ENCODE data around the gene BNC2. TPM values are rescaled to one million over a fixed set of nuclear protein-coding genes. Genes with fewer than 3 reads are reported as not detected.

Gene BNC2
- total RNA-seq, 1 donor from 2014 or later = not detected

DNA sequence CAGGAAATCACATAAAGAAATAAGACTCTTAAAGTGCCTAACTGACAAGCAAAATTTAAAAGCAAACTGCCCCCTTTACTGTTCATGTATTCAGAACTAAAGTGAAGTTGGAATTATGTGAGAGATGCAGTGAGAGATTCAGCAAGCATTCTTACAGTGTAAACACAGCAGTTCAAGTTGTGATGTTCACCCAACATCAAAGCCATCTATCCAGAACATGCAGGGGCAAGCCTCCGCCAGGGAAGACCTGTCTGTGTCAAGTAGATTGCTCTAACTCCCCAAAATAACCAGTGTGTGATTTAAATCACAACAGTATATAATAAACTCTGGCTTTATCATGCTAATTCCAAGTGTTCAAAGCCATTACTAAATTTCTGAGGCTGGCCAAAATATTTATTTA lies 233.3 kb downstream of the BNC2 start:
- Mint-ChIP-seq H3K4me3 (ENCODE audit: low read depth) (no peak overlapping the region), H3K27ac (no peak overlapping the region), H3K36me3 (ENCODE audit: low read depth) (no peaks in the 10 kb centered on the region), H3K27me3 (ENCODE audit: low read depth) (no peaks in the 10 kb centered on the region), H3K9me3 (peaks cover 3% of the 10 kb centered on the region), H3K4me1 (ENCODE audit: low read depth) (no peaks in the 10 kb centered on the region)
- intact Hi-C loops (cut with micrococcal nuclease) = no loop called here
- DNase-seq (ENCODE audit: low spot score) = no peak

DNA sequence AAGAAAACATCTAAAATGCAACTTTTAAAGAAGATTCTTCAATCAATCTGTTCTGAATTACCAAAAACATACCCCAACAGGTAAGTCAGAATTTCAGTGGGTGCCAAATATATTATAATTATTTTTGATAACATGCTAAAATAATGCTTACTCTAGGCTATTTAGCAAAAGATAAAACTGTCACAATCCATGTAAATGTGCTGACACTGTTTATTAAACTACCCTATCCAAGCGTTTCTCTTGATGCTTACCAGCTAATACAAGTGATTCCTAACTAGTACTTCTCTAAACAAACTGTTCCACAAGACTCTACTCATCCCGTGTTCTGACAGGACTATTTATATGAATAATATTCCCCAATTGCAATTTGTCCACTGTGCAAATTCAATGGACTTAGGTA lies 236.7 kb downstream of the BNC2 start:
- Mint-ChIP-seq H3K9me3 (peaks cover 7% of the 10 kb centered on the region), H3K4me3 (ENCODE audit: low read depth) (no peak overlapping the region), H3K27me3 (ENCODE audit: low read depth) (no peaks in the 10 kb centered on the region), H3K36me3 (ENCODE audit: low read depth) (no peaks in the 10 kb centered on the region), H3K27ac (no peak overlapping the region), H3K4me1 (ENCODE audit: low read depth) (no peaks in the 10 kb centered on the region)
- intact Hi-C loops (cut with micrococcal nuclease) = no loop called here
- no peak for DNase-seq (ENCODE audit: low spot score)

DNA sequence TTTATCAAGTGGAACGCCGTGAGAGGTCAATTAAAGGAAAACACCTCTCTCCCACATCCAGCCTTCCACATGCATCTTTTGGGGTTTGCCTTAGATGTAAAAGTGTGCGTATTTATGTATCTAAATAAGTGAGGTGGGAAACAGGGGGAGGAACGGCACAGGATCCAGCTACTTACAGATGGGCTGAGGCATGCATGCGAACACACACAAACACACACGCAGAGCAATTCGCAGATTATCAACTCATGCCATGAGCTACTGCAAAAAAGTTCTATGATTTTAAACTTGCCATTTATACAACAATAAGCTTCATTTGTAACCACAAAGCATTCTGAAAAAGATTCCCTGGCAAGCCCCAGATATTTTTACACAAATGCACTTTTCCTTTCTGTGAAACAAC lies 242.1 kb downstream of the BNC2 start:
- no peak overlapping the region for H3K27ac Mint-ChIP-seq
- no peak overlapping the region for H3K4me3 Mint-ChIP-seq (ENCODE audit: low read depth)

DNA sequence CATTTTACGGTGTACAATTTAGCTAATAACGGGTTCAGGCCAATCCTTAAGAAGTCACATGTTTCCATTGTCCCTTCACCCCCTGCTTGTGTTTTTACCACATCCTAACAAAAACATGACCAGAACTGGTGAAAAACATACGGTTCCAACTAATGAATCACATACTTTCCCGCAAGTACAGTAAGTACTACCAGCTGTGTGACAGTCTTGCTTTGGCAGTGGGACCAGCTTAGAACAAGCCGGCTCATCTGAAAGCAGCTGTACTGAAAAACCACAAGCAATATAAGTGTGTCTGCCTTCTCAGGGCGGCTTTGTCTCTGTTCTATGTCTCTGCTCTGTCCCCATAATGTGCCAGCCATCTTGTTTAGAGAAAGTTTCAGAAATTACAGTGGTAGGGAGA lies 242.5 kb downstream of the BNC2 start:
- no peak overlapping the region for H3K27ac Mint-ChIP-seq
- no peaks in the 10 kb centered on the region for H3K4me1 Mint-ChIP-seq (ENCODE audit: low read depth)
- H3K27me3 Mint-ChIP-seq (ENCODE audit: low read depth) = no peaks in the 10 kb centered on the region
- H3K9me3 Mint-ChIP-seq = peaks cover 7% of the 10 kb centered on the region
- DNase-seq (ENCODE audit: low spot score) = no peak
- H3K36me3 Mint-ChIP-seq (ENCODE audit: low read depth) = no peaks in the 10 kb centered on the region
- intact Hi-C loops (cut with micrococcal nuclease) = no loop called here
- no peak overlapping the region for H3K4me3 Mint-ChIP-seq (ENCODE audit: low read depth)

More for the DNA sequence above, 242.1 kb downstream of the BNC2 start:
- Mint-ChIP-seq H3K27me3 (ENCODE audit: low read depth) (no peaks in the 10 kb centered on the region), H3K4me1 (ENCODE audit: low read depth) (no peaks in the 10 kb centered on the region), H3K9me3 (peaks cover 4% of the 10 kb centered on the region), H3K36me3 (ENCODE audit: low read depth) (no peaks in the 10 kb centered on the region)
- DNase-seq (ENCODE audit: low spot score) = no peak
- intact Hi-C loops (cut with micrococcal nuclease) = no loop called here

DNA sequence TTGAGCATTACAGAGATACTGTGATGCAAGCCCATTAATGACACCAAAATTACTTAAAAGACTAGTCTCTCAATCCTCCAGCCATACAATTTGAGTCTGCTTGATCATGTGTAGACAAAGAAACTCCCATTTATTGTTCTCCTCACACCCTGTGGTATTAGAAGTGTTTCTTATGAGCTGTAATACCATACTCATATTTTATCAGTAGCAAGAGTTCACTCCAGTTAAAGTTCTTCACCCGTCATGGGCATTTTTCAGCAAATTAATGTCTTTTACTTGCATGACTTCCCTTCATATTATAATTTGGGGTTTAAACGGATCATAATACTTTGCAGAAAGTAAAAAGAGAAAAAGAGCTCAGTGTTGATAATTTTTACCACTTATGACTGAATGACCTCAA lies 242.9 kb downstream of the BNC2 start:
- intact Hi-C loops (cut with micrococcal nuclease) = no loop called here
- Mint-ChIP-seq H3K36me3 (ENCODE audit: low read depth) (no peaks in the 10 kb centered on the region), H3K4me3 (ENCODE audit: low read depth) (no peak overlapping the region), H3K27ac (no peak overlapping the region), H3K9me3 (peaks cover 7% of the 10 kb centered on the region), H3K27me3 (ENCODE audit: low read depth) (no peaks in the 10 kb centered on the region), H3K4me1 (ENCODE audit: low read depth) (no peaks in the 10 kb centered on the region)
- DNase-seq (ENCODE audit: low spot score) = no peak

DNA sequence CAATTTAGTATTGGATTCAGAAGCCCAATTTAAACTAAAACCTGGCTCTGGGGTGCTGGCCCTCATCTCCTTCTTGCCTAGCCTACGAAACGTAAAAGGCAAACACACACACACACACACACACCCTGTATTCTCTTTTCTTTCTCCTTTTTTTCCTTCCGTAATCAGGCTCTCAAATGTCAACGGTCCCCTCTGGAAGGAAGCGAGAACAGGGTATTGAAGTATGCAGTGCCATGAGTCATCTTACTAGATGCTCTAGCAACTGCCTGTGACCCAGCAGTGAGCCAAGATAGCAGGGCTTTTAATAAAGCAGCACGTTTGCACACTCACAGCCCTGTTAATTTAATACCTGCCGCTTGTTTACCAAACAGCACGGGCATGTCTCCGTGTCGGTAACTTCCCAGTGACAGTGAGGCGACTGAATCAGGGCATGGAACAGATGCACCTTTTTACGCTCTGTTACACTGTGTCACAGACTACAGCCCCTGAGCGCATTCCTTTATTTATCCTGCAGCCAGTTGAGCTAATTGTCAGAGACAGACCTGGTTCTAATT lies 243.8 kb downstream of the BNC2 start:
- Mint-ChIP-seq H3K27ac (no peak overlapping the region), H3K9me3 (peaks cover 7% of the 10 kb centered on the region), H3K36me3 (ENCODE audit: low read depth) (no peaks in the 10 kb centered on the region), H3K27me3 (ENCODE audit: low read depth) (no peaks in the 10 kb centered on the region), H3K4me3 (ENCODE audit: low read depth) (no peak overlapping the region), H3K4me1 (ENCODE audit: low read depth) (no peaks in the 10 kb centered on the region)
- no peak for DNase-seq (ENCODE audit: low spot score)
- intact Hi-C loops (cut with micrococcal nuclease) = no loop called here

DNA sequence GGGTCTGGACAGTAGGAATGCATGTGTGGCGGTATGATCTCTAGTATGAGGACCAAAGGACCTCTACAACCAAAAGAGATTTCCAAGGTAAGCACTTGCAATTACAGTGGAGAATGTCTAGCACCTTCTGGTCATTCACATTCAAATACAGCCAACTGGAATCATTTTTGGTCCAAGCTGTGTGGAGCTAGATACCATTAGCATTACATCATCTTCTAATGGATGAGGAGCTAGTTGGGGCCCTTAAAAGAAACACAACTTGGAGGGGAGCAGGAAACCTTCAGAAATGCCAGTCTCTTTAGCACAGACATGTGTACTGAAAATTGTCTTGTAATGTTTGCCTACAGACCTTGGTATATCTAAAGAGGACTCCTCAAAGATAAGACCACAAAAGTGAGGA lies 244.7 kb downstream of the BNC2 start:
- Mint-ChIP-seq H3K27ac (no peak overlapping the region), H3K4me1 (ENCODE audit: low read depth) (no peaks in the 10 kb centered on the region), H3K4me3 (ENCODE audit: low read depth) (no peak overlapping the region), H3K27me3 (ENCODE audit: low read depth) (no peaks in the 10 kb centered on the region), H3K36me3 (ENCODE audit: low read depth) (no peaks in the 10 kb centered on the region), H3K9me3 (peaks cover 7% of the 10 kb centered on the region)
- intact Hi-C loops (cut with micrococcal nuclease) = no loop called here
- DNase-seq (ENCODE audit: low spot score) = no peak

DNA sequence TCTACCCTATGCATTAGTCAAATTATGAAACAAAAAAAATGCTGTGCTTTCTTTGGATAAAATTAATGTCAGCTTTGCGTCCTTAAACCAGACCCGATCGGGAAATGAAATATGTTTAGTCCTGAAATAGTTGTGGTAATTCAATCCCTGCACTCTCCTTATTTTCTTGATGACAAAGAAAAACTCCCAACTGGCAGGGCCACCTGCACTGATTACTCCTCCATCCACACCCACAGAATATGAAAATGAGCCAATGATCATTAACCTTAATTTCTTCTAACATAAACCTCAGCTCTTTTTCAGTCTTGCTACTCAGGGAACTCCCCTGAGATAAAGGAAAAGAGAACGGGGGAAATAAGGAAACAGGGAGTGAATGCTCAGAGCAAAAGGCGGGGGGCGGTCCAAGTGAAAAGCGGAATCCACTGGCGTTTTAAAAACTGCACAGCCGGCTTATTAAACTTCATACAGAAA lies 245.3 kb downstream of the BNC2 start:
- no peak overlapping the region for H3K27ac Mint-ChIP-seq
- DNase-seq (ENCODE audit: low spot score) = no peak
- no peaks in the 10 kb centered on the region for H3K4me1 Mint-ChIP-seq (ENCODE audit: low read depth)
- no peaks in the 10 kb centered on the region for H3K27me3 Mint-ChIP-seq (ENCODE audit: low read depth)
- intact Hi-C loops (cut with micrococcal nuclease) = no loop called here
- H3K9me3 Mint-ChIP-seq = peaks cover 7% of the 10 kb centered on the region
- H3K4me3 Mint-ChIP-seq (ENCODE audit: low read depth) = no peak overlapping the region
- H3K36me3 Mint-ChIP-seq (ENCODE audit: low read depth) = no peaks in the 10 kb centered on the region

DNA sequence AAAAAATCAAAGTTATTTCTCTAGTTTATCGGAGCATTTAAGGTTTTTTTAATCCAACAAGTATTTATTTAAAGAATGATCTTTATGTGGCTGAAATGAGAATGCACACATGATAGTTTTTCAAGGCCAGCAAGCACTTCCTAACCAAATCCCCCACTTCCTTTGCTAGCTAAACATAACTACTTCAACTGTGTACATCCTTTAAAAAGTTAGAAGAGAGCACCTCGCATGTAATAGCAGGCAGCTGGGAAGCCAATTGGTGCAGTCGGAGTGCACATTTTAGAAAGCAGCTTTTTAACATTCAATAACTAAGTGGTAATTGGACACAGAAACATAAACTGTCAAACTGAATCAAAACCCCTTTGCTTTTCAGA lies 245.7 kb downstream of the BNC2 start:
- H3K4me3 Mint-ChIP-seq (ENCODE audit: low read depth) = no peak overlapping the region
- H3K36me3 Mint-ChIP-seq (ENCODE audit: low read depth) = no peaks in the 10 kb centered on the region
- no peak for DNase-seq (ENCODE audit: low spot score)
- H3K9me3 Mint-ChIP-seq = peaks cover 7% of the 10 kb centered on the region
- no peak overlapping the region for H3K27ac Mint-ChIP-seq
- intact Hi-C loops (cut with micrococcal nuclease) = no loop called here
- H3K27me3 Mint-ChIP-seq (ENCODE audit: low read depth) = no peaks in the 10 kb centered on the region
- H3K4me1 Mint-ChIP-seq (ENCODE audit: low read depth) = no peaks in the 10 kb centered on the region

DNA sequence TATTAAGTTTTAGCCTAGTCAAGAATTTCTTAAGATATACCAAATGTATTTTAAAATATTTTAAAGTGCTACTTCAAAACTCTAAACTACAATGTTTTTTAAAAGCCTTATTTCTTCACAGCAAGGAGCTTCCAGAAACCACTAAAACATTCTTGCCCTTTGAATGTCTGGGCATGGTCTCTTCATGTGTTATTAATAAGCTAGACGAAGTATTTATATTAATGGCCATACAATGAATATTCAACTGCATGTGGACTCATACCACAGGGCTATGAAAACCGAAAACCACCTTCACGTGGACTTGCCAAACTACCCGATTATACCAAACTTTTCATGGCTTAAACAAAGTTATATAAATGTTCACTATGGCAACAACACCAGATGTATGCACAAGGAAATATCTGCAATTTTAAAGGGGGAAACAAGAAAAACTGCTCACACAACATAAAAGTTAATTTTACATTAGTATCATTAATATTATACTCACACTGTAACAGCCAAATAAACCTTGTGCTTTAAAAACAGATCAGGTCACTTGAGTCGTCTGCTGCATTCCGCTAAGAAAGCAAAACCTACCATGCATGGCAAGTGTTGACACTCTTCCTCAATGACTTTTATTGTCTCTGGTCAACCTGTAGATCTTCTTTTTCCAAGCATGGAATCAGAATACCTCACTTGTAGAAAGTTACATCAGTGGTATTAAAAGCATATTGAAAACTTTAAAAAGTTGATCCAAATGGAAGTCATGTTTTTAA lies 246.3 kb downstream of the BNC2 start:
- intact Hi-C loops (cut with micrococcal nuclease) = no loop called here
- H3K36me3 Mint-ChIP-seq (ENCODE audit: low read depth) = no peaks in the 10 kb centered on the region
- no peak overlapping the region for H3K4me3 Mint-ChIP-seq (ENCODE audit: low read depth)
- H3K9me3 Mint-ChIP-seq = peaks cover 5% of the 10 kb centered on the region
- H3K27ac Mint-ChIP-seq = no peak overlapping the region
- no peaks in the 10 kb centered on the region for H3K27me3 Mint-ChIP-seq (ENCODE audit: low read depth)
- no peaks in the 10 kb centered on the region for H3K4me1 Mint-ChIP-seq (ENCODE audit: low read depth)
- no peak for DNase-seq (ENCODE audit: low spot score)

DNA sequence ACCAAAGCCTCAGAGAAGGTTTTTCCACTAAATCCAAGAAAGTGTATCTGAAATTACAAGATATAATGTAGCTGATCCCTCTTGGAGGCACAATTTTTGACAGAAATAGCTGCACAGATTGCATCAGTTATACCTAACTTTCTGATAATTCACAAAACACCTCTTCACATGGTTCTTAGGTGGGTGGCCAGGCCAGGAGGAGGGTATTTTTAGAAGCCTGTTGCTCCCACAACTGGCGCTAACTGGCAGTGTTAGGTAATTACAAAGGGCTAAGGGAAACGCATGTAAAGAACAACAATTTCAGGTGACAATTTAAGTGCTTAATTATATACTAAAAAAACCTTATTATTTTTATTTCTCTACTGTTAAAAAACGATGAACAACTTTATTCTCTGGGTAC lies 247.9 kb downstream of the BNC2 start:
- DNase-seq (ENCODE audit: low spot score) = no peak
- peaks cover 3% of the 10 kb centered on the region for H3K9me3 Mint-ChIP-seq
- no peaks in the 10 kb centered on the region for H3K4me1 Mint-ChIP-seq (ENCODE audit: low read depth)
- no peaks in the 10 kb centered on the region for H3K27me3 Mint-ChIP-seq (ENCODE audit: low read depth)
- no peak overlapping the region for H3K4me3 Mint-ChIP-seq (ENCODE audit: low read depth)
- intact Hi-C loops (cut with micrococcal nuclease) = no loop called here
- no peak overlapping the region for H3K27ac Mint-ChIP-seq
- no peaks in the 10 kb centered on the region for H3K36me3 Mint-ChIP-seq (ENCODE audit: low read depth)

DNA sequence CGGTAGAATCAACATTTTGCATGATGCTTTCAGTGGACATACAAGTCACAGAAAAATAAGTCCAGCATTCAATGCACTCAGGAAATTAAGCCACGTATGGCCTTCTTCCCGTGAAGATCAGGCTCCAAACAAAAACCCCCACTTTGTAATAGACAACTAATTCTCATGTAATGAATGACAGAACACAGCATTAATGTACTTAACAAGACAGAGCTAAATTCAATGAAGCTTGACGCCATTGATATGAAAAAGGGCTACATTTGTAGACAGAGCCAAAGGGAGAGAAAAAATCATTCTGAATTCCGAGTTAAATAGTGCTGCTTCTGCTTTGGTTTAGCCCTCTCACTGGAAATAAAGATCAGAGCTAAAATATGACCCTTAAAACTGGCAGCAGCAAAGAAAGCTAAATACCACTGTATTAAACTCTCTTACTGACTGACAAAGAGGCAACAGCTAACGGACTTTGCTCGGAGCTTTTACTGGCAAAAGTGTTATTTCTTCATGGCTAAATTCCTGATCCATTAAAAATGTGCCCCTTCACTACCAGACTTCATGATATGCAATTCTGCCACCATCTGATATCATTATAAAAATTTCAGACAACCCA lies 250.5 kb downstream of the BNC2 start:
- Mint-ChIP-seq H3K4me1 (ENCODE audit: low read depth) (no peaks in the 10 kb centered on the region), H3K4me3 (ENCODE audit: low read depth) (no peak overlapping the region), H3K36me3 (ENCODE audit: low read depth) (no peaks in the 10 kb centered on the region), H3K27me3 (ENCODE audit: low read depth) (no peaks in the 10 kb centered on the region), H3K27ac (no peak overlapping the region), H3K9me3 (peaks cover 3% of the 10 kb centered on the region)
- no peak for DNase-seq (ENCODE audit: low spot score)
- intact Hi-C loops (cut with micrococcal nuclease) = no loop called here

DNA sequence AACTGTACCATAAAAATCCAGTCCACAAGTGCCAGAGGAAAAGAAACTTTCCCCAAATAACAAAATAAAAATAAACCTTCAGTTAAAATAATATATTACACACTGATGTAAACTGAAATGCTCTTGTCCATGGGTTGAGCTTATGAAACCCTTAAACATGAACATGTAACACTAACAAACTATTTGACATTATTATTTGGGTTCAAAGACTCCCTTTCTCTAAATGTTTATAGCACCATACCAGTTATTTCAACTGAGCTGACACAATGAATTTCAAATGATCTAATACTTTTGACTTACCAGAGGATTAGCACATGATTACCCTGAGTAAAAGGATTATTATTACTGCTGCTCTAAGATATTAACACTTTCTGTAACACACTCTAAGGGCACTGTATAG lies 251.1 kb downstream of the BNC2 start:
- Mint-ChIP-seq H3K9me3 (peaks cover 3% of the 10 kb centered on the region), H3K27ac (no peak overlapping the region), H3K27me3 (ENCODE audit: low read depth) (no peaks in the 10 kb centered on the region), H3K4me3 (ENCODE audit: low read depth) (no peak overlapping the region), H3K4me1 (ENCODE audit: low read depth) (no peaks in the 10 kb centered on the region), H3K36me3 (ENCODE audit: low read depth) (no peaks in the 10 kb centered on the region)
- no peak for DNase-seq (ENCODE audit: low spot score)
- intact Hi-C loops (cut with micrococcal nuclease) = no loop called here
